ENCODE results near the gene TNS4.

- TF ChIP-seq CTCF (IDR thresholded peaks at IDR 0.05), result no peak
- TF ChIP-seq POLR2A (IDR thresholded peaks at IDR 0.05), result no peak
Measured at GRCh38 chr17:40448639-40449261, 52.7 kb downstream of the TNS4 start.
